Stimulated activated CD4-positive, alpha-beta T cell treated with anti-CD3 and anti-CD28 coated beads, Interleukin-1b, Interleukin-23, amount 100 ng/mL, for 24 hours (primary cell): ENCODE data around the gene ZNF511.

Experiments used
- DNase-seq, 4 experiments: peaks; one replicate each; pipeline ENCODE4 v3.0.0-alpha.2; 2020; ENCODE audit warnings: low read depth in 4 of 4, low spot score in 1 of 4

Gene ZNF511

GRCh38 chr10:133274751-133275683, 33.7 kb upstream of the ZNF511 start:
- peak; percentile 55 to 84 (median 70) for DNase-seq

- DNase-seq: peak in 2 of 4 experiments; percentile 31 to 38
Measured at GRCh38 chr10:133275684-133276092, 33.0 kb upstream of the ZNF511 start.

GRCh38 chr10:133276100-133276434, 32.6 kb upstream of the ZNF511 start:
- DNase-seq: no peak

- DNase-seq: peak in 3 of 4 experiments; percentile 43 to 76 (median 55)
Measured at GRCh38 chr10:133276435-133277201, 32.1 kb upstream of the ZNF511 start, which contains the start of gene ADAM8. Gene ADAM8 (minus strand): TSS chr10:133276868. CDS start chr10:133276817, 51 bp downstream.

- DNase-seq: no peak
Measured at GRCh38 chr10:133277277-133277992, 31.3 kb upstream of the ZNF511 start.

GRCh38 chr10:133277993-133278576, 30.6 kb upstream of the ZNF511 start:
- no peak for DNase-seq

- no peak for DNase-seq
Measured at GRCh38 chr10:133278577-133279265, 30.0 kb upstream of the ZNF511 start.

- DNase-seq: no peak
Measured at GRCh38 chr10:133279326-133280226, 29.1 kb upstream of the ZNF511 start.

GRCh38 chr10:133280391-133281059, 28.2 kb upstream of the ZNF511 start:
- DNase-seq: no peak

- no peak for DNase-seq
Measured at GRCh38 chr10:133281084-133281483, 27.6 kb upstream of the ZNF511 start.

- no peak for DNase-seq
Measured at GRCh38 chr10:133281628-133282372, 26.9 kb upstream of the ZNF511 start.

GRCh38 chr10:133282846-133283390, 25.8 kb upstream of the ZNF511 start:
- DNase-seq: no peak

GRCh38 chr10:133283931-133284330, 24.8 kb upstream of the ZNF511 start:
- DNase-seq: no peak

- DNase-seq: no peak
Measured at GRCh38 chr10:133285217-133285616, 23.5 kb upstream of the ZNF511 start.

- no peak for DNase-seq
Measured at GRCh38 chr10:133286366-133286765, 22.3 kb upstream of the ZNF511 start.

GRCh38 chr10:133287832-133288500, 20.7 kb upstream of the ZNF511 start:
- no peak for DNase-seq

- no peak for DNase-seq
Measured at GRCh38 chr10:133289761-133290160, 19.0 kb upstream of the ZNF511 start.
